ENCODE measurements around the gene GCDH. TPM values are rescaled to one million over a fixed set of nuclear protein-coding genes. Genes with fewer than 3 reads are reported as not detected.

Gene GCDH
- total RNA-seq, 1 experiment from 2014 or later = 53.2 TPM

GRCh38 chr19:12858041-12858928 lies 32.7 kb upstream of the GCDH start:
- H4K8ac ChIP-seq (replicated peaks; ENCODE audit: insufficient read length, low read depth, low read length) = no peak overlapping the region
- H3K14ac ChIP-seq (ENCODE audit: insufficient read depth, low read length) = no peak overlapping the region
- no peaks in the 10 kb centered on the region; a peak in 1 of 5 replicates for H3K9me3 Mint-ChIP-seq
- H3K79me2 ChIP-seq (ENCODE audit: insufficient read depth, low read length) = no peaks in the 10 kb centered on the region
- H3K4me3 Mint-ChIP-seq = no peak overlapping the region
- no peak overlapping the region for H3K9ac ChIP-seq (ENCODE audit: extremely low read depth, insufficient read length, low read length)
- no peak overlapping the region for H2BK15ac ChIP-seq (ENCODE audit: low read depth, low read length)
- H3K27ac ChIP-seq (ENCODE audit: insufficient read length, low read depth, low read length) = no peak overlapping the region
- H2AK5ac ChIP-seq (ENCODE audit: insufficient read length, low read length) = no peak overlapping the region
- no peak overlapping the region for H2AFZ ChIP-seq (ENCODE audit: low read length)
- H3K18ac ChIP-seq (ENCODE audit: insufficient read length, low read depth, low read length) = no peak overlapping the region
- H3K79me1 ChIP-seq (ENCODE audit: insufficient read depth, low read depth, low read length, poor library complexity, severe bottlenecking) = no peaks in the 10 kb centered on the region
- no peaks in the 10 kb centered on the region for H3K9me3 ChIP-seq (ENCODE audit: control insufficient read depth, low read depth, low read length)
- H2BK12ac ChIP-seq (ENCODE audit: insufficient read length, low read depth, low read length) = no peak overlapping the region
- H3K27me3 ChIP-seq (ENCODE audit: insufficient read depth, low read length) = no peaks in the 10 kb centered on the region
- no peak for TF ChIP-seq CTCF (conservative IDR thresholded peaks at IDR 0.05)
- peaks cover 19 to 41% (median 28%) of the 10 kb centered on the region in 3 experiments for H3K36me3 Mint-ChIP-seq (ENCODE audit: insufficient read depth in 1 of 3, low read depth in 3 of 3)
- no peak overlapping the region for H3K23ac ChIP-seq (ENCODE audit: insufficient read length, low read depth, low read length)
- no peak overlapping the region for H3K4me2 ChIP-seq (ENCODE audit: insufficient read depth, insufficient read length, low read length)
- H3K27me3 Mint-ChIP-seq (ENCODE audit: low read depth) = peaks cover 3% of the 10 kb centered on the region
- no peak overlapping the region for H2BK120ac ChIP-seq (ENCODE audit: low read depth, low read length, poor library complexity, severe bottlenecking)
- no peak overlapping the region for H4K5ac ChIP-seq (ENCODE audit: insufficient read length, low read depth, low read length)
- H2BK5ac ChIP-seq (ENCODE audit: insufficient read length, low read length) = no peak overlapping the region
- H3K4me1 Mint-ChIP-seq = no peaks in the 10 kb centered on the region
- no peaks in the 10 kb centered on the region for H3K4me1 ChIP-seq (ENCODE audit: insufficient read depth, low read length)
- H3K56ac ChIP-seq (ENCODE audit: insufficient read length, low read depth, low read length) = no peak overlapping the region
- WGBS (ENCODE audit: extremely low coverage, insufficient read length, low lambda C conversion rate) = no CpG with 5 or more reads among the region's 35 CpGs
- H4K20me1 ChIP-seq (ENCODE audit: control insufficient read depth, insufficient read depth, insufficient read length) = no peaks in the 10 kb centered on the region
- no peaks in the 10 kb centered on the region for H3K23me2 ChIP-seq (ENCODE audit: insufficient read length, low read depth, low read length, poor library complexity, severe bottlenecking)
- no peak overlapping the region for H2BK20ac ChIP-seq (ENCODE audit: low read depth, low read length, poor library complexity, severe bottlenecking)
- no peak overlapping the region for H3T11ph ChIP-seq (ENCODE audit: low read length)
- H4K91ac ChIP-seq (ENCODE audit: insufficient read length, low read depth, low read length) = no peak overlapping the region
- no peak for DNase-seq
- no peak overlapping the region for H3K4ac ChIP-seq (ENCODE audit: low read depth, low read length)
- no peak overlapping the region; a peak in 1 of 7 replicates for H3K27ac Mint-ChIP-seq

Measured in H9 (cell line).